GM18526 (cell line): ENCODE results near the gene COBLL1.

Experiments used
- POLR2A ChIP-seq: IDR thresholded peaks from 3 replicates; pipeline ENCODE4 v1.6.1; 2011; ENCODE audit not compliant: insufficient read length; ENCODE audit errors: extremely low read depth

The COBLL1 gene

DNA sequence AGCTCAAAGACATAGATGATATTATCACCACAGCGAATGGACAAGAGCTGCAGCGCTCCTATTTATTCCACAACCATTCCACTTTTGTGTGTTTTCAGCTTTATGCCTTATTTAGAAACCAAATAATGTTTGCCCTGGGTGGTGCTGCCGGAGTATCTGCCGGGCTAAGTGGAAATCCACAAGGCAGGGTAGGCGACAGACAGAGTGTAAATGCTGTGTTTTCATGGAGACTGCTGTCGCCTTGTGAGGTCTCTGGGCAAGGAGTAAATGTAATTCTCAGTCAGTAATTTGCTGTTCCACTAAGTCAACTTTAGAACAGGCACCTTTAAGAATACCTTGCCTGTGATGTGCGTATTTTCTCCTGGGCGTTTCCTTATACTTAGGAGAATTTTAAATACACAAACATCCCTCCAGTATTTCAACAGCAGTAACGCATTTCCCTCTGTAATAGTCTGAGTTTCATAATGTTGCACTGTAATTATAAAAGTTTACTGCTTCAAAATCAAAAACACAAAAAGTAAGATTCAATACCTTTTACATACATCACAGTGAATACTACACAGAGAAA is 60.9 kb downstream of the COBLL1 start:
- TF ChIP-seq POLR2A, result no peak

DNA sequence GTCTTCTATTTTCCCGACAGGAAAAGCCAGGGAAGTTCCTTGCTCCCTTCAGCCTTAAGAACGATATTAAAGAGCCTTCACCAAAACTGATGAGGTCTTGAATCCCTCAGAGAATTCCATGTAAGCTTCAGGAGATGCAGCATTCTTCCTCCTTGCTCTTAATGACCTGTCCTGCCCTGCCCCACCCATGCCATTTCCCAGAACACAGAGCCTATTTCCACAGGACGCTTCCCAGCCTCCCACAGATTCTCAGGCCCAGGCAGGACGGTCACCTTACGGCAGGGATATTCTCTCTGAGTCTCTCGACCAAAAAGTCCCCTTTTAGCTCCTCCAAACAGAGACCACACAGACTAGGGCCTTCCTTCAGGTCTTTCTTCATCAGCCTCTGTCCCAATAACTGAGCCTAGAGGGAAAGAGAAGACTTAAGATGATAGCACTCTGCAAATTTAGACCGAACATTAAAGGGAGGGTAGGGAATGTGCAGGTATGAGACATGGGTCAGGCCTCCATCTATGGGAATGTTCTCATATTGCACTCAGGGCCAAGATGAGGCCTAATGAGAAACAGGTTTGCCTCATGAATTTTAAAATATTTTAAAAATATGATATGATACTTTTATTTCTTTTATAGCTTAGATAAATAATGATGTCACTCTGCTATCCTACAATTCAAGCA is 62.1 kb downstream of the COBLL1 start:
- no peak for TF ChIP-seq POLR2A

DNA sequence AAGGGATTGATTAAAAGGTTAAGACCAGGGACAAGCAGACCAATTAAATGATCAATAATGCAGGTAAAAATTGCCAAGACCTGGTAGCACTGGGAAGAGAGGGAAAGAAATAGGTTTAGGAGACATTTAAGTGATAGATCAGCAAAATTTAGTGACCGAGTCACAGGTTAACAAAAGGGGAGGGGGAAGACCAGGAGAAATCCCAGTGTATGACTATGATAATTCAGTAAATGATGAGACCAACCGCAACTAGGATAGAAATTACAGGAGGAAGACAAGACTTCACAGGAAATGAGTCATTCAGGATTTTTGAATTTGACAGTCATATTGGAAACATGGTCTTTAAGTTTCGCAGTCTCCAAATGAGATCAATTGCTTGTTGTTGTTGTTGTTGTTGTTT is 62.9 kb downstream of the COBLL1 start:
- TF ChIP-seq POLR2A, result no peak

DNA sequence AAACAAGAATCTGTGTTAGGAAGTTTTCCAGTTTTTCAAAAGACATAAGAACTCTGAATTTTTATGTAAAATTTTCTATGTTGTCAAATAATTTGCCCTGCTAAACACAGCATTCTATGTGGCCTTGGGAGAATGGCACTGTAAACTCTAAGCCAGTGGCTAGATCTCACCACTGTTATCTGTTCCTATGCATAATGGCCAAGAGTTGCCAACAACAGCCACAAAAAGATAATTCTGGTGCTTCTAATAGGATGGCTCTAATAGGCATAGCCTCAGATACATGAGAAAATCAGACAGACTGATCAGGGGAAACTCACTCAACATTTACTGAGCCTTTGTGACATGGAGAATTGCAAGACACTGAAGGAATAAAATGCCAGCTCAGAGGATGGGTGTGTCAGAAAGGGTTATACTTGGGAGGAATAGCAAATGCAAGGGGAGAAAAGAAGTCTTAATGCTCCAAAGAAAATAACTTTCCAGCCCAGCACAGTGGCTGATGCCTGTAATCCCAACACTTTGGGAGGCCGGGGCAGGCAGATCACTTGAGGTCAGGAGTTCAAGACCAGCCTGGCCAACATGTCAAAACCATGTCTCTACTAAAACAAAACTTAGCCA is 63.7 kb downstream of the COBLL1 start:
- no peak for TF ChIP-seq POLR2A

DNA sequence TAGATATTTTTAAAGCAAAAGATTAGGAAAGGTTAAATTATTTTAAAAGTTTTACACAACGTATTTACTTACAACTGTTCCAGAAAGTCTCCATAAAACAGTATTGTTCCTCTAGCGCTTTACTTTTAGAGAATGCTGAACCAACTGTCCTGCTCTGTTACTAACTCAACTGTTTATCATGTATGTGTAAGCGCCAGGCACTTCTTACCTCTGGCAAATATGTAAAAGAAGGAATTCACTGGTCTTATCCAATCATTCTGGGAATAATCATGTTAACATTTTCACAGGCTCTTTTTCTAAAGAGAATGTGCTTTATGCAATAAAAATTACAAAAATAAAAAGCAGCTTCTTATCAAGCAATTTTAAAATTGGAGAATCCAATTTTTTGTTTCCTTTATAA is 68.0 kb downstream of the COBLL1 start:
- no peak for TF ChIP-seq POLR2A

DNA sequence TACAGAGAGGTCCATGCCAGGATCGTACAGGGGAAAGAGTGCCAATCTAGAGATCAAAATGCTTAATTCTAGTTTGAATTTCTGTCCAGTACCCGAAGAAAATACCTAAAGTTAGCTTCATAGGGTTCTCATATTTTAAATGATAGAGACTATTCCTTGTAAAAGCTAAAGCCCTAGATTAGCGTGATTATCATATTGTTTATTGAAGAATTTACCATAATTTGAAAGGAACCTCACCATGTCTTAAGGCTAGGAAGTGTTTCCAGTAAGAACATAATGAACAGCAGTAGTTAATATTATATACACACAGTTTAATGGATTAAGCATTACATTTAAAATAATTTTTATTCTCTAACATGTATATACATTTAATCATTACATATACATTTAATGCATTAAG is 68.5 kb downstream of the COBLL1 start:
- TF ChIP-seq POLR2A, result no peak

DNA sequence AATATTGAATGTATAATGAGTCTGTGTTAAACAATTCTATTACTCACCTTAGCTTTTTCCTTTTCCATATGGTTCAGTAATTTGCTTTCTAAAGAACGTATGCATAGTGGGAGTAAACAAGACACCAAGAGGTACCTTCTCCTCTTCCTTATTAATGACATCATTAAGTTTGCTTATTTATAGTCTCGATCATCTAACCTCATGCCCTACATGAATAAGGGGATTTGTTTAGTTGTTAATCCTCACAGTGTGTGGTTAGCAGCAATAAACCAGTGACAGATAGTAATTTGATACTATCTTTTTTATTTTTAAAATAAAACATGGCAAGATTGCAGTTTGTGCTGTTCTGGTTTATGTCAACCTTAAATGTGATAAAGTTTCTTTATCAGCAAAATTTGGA is 69.7 kb downstream of the COBLL1 start:
- no peak for TF ChIP-seq POLR2A

DNA sequence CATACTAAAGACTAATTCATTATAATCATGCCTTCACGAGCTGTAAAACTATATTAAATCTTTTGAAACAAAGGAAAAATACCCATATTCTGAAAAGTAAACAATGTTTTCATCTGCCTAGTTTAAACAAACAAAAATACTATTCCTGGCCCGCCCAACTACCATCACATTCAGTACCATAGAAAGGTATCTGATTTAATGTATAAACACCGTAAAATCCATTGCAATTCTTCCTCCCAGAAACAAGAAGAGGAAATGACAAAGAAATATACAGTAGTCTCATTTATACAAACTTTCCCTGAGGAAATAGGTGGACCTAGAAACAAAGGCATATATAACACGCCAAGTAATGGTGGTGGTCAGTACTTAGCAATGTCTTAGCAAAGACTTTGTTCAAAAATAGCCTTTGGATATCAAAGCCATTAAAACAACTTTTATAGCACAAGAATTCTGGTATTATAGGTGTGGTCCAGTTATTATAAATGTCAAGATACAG is 71.2 kb downstream of the COBLL1 start:
- TF ChIP-seq POLR2A, result no peak

DNA sequence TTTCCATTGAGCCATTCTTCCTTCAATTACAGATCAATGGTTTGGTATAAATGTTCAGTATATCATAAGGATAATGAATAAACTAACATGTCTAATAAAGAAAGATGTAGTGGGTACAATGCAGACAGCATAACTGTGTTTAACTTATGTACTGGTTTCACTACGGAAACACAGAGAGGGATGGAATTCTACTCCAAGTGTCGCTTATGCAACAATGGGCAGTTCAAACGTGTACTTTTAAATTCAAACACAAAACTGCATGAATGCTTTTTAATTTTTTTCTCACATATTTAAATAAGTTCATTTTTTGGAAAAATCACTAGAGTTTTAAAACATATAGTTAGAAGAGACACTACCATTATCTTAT is 74.7 kb downstream of the COBLL1 start:
- TF ChIP-seq POLR2A, result no peak

DNA sequence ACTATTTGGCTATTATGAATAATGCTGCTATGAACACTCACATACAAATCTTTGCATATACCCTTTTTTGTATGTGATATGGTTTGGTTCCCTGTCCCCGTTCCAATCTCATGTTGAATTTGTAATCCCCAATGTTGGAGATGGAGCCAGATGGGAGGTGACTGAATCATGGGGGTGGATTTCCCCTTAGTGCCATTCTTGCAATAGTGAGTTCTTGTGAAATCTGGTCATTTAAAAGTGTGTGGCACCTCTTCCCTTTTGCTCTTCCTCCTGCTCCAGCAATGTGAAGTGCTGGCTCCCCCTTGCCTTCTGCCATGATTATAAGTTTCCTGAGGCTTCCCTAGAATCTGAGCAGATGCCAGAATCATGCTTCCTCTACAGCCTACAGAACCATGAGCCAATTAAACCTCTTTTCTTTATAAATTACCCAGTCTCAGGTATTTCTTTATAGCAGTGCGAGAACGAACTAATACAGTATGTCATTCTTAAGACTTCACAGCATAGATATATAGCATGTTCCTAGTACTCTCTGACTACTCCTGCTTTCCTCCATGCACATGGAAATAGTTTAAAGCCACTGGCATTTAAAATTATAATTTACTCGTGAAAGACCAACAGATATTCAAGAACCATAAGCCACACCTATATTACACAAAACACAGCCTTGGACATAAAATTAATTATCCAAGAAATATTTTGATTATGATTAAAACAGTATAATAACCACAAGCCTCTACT is 75.2 kb downstream of the COBLL1 start:
- no peak for TF ChIP-seq POLR2A

DNA sequence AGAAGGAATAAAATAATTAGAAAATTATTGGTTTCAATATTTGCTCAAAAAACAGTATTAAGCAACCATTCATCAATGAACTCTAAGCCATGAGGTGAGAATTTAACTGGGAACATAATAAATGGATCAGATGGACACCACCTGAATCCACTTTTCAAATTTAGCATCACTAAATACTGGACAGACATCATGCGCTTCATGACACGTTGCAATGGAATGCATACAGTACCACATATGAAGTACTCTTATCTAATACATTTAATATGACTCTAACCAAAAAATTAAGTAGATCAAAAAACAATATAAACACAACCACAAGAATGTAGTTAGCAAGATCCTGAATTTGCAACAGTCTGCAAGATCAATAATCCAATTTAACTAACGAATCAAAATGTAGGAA is 76.6 kb downstream of the COBLL1 start:
- no peak for TF ChIP-seq POLR2A

DNA sequence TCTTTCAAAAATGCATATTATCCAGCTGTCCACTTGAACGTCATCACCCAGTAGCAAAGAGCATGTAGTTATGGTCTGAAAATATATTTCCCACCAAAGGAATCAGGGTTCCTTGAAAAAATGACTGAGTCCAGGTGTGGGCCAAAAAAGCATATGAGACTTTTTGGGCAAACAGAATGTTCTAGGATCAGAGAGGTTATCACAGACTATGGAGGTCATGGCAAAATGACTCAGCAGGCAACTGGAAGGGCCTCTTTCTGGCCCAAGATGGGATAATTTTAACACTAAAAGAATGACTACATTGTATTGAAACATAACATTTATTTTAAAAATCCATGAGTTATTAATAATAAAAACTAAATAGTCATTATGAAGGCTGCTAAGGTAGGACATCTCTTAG is 77.1 kb downstream of the COBLL1 start:
- TF ChIP-seq POLR2A, result no peak

DNA sequence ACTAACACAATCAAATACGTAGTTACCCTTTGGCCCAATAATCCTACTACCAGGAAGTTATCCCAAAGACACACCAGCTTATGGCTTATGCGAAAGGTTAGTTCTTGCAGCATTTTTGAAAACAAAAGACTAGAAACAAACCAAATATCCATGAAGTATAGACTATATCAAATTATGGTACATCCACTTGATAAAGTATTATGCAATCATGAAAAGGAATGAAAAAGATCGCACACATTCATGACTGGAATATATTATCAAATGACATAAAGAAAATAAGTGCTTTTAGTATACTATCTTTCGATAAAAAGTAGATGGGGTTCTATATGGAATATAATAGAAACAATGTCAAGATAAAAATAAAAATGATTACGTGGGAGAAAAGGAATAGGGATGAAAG is 78.2 kb downstream of the COBLL1 start:
- TF ChIP-seq POLR2A, result no peak

DNA sequence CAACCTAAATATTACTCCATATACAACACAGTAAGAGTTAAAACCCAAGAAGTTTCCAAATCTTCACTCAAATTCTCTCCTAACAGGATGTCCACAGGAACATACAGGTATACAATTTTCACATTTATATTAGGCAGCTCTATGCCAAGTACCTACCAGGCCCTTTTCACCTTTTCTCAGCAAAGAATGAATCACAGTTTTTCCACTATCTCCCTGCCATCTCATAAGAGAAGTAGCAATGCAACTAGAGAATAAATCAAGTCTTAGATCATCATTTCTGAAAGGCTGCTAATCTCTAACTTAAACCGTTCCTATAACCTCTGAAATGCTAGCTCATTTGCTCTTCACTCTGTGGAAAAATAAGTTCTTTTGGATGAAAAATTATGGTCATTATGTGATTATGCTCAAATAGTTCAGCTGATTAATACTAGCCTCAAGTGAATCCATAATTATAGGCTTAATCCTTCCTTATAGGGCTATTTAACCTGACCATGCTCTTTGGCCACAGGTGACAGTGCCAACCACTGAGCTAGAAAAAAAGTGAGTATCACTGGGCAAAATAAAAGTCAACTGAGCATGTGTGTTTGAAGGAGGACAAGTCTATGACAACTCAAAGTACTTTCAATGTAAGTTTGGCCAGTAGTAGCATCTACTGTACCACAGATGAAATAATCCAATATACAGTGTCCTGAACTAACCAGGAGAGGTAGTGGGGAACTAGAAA is 79.7 kb downstream of the COBLL1 start:
- TF ChIP-seq POLR2A, result no peak

DNA sequence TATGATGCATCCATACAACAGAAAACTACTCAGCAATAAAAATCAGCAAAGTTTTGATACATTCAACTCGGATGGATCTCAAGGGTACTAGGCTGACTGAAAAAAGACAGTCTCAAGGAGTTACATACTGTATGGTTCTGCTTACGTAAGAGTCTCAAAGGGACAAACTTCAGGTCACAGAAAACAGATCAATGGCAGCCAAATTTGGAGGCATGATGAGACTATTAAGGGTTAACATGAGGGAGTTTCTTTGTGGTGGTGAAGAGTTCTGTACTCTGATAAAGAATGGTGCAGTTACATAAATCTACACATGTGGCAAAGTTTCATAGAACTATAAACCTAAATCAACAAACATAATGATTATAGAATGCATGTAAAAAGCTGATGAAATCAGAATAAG is 81.4 kb downstream of the COBLL1 start:
- no peak for TF ChIP-seq POLR2A
